GM12873 (cell line): Measurements from ENCODE around the gene KDM1B.

Experiments
- CTCF ChIP-seq: IDR thresholded peaks from 2 replicates; pipeline ENCODE4 v1.5.1; 2012; ENCODE audit warnings: low read depth, mild to moderate bottlenecking, moderate library complexity, low read length, control low read depth; ENCODE audit not compliant: insufficient read depth; ENCODE audit errors: missing control alignments

KDM1B gene

GRCh38 chr6:18203786-18204185 lies 48.6 kb downstream of the KDM1B start:
- no peak for TF ChIP-seq CTCF

GRCh38 chr6:18204691-18205090 lies 49.5 kb downstream of the KDM1B start:
- TF ChIP-seq CTCF, result no peak

GRCh38 chr6:18206591-18206990 lies 51.4 kb downstream of the KDM1B start:
- TF ChIP-seq CTCF, result no peak

GRCh38 chr6:18207438-18207837 lies 52.2 kb downstream of the KDM1B start:
- TF ChIP-seq CTCF, result no peak

GRCh38 chr6:18207949-18208348 lies 52.7 kb downstream of the KDM1B start:
- no peak for TF ChIP-seq CTCF

- no peak for TF ChIP-seq CTCF
These were observed 54.4 kb downstream of the KDM1B start for GRCh38 chr6:18209539-18210197.

GRCh38 chr6:18210707-18211106 lies 55.5 kb downstream of the KDM1B start:
- no peak for TF ChIP-seq CTCF
